Measurements from ENCODE around the gene MGAT1.
A peak's percentile ranks its signal among the peaks of the same experiment; 100 is the strongest.
"Not testable (repeated sequence)": the region's sequence is repeated elsewhere in the genome, so short reads cannot be mapped to it uniquely, and the experiment has no call there.

The MGAT1 gene

DNA sequence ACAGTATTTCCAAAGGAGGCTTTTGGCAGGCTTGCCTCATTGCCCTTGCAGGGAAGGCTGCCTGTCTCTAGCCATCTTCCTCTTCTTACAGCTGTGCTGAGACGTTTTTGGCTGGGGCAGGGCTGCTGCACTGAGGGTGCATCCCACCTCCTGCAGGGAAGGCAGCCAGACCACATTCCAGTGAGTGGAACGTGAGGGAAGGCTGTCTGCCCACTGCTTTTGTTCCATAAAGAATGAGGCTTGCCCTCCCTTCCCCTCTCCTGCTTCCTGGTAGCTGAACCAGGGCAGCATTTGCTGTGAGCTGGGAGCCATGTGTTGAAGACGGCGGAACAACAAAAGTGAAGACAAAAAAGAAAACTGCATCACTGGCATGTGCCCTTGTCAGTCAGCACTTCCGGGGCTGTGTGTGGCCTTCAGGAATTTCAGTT lies 16.8 kb downstream of the MGAT1 start:
- no peak for TF ChIP-seq CTCF (IDR thresholded peaks at IDR 0.05; ENCODE audit: borderline replicate concordance, control extremely low read depth, extremely low read depth, insufficient read depth, missing control alignments)
- in situ Hi-C loops (cut with MboI; ENCODE audit: low sequenced_read_pairs, unreplicated experiment): loop anchor here (10.0 kb wide), 1 partner anchor 369 kb away; no protein-coding TSS in a partner anchor
- DNase-seq (ENCODE audit: low spot score): no peak

- no peak for DNase-seq (ENCODE audit: low spot score)
- in situ Hi-C loops (cut with MboI; ENCODE audit: low sequenced_read_pairs, unreplicated experiment): loop anchor here (10.0 kb wide), 1 partner anchor 370 kb away; no protein-coding TSS in a partner anchor
- no peak for TF ChIP-seq CTCF (IDR thresholded peaks at IDR 0.05; ENCODE audit: borderline replicate concordance, control extremely low read depth, extremely low read depth, insufficient read depth, missing control alignments)
Measured at GRCh38 chr5:180785121-180785781, 17.4 kb downstream of the MGAT1 start.

- in situ Hi-C loops (cut with MboI; ENCODE audit: low sequenced_read_pairs, unreplicated experiment): loop anchor here (10.0 kb wide), 1 partner anchor 370 kb away; no protein-coding TSS in a partner anchor
- peak; percentile 55 for TF ChIP-seq CTCF (IDR thresholded peaks at IDR 0.05; ENCODE audit: borderline replicate concordance, control extremely low read depth, extremely low read depth, insufficient read depth, missing control alignments)
- peak; percentile 86 for DNase-seq (ENCODE audit: low spot score)
Measured at GRCh38 chr5:180784497-180785097, 18.0 kb downstream of the MGAT1 start.

- TF ChIP-seq CTCF (IDR thresholded peaks at IDR 0.05; ENCODE audit: borderline replicate concordance, control extremely low read depth, extremely low read depth, insufficient read depth, missing control alignments): no peak
- in situ Hi-C loops (cut with MboI; ENCODE audit: low sequenced_read_pairs, unreplicated experiment): loop anchor here (10.0 kb wide), 1 partner anchor 371 kb away; no protein-coding TSS in a partner anchor
- no peak for DNase-seq (ENCODE audit: low spot score)
Measured at GRCh38 chr5:180783340-180784052, 19.1 kb downstream of the MGAT1 start.

DNA sequence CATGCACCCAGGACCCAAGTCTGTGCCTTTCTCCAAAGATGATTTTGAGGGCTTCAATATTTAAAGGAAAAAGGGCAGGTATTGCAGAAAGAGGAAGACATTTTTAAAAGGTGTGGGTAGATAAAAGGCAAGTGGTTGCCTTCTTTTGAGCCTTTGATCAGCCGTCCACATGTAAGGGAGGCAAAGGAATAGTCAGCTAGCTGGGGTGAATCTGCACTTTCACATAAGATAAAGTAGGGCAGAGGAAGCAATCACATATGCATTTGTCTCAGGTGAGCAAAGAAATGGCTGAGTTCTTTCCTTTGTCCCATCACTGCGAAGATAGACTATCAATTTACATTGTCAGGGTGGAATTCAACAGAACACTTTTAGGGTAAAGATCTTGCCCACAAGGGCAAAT lies 19.9 kb downstream of the MGAT1 start:
- no peak for DNase-seq (ENCODE audit: low spot score)
- in situ Hi-C loops (cut with MboI; ENCODE audit: low sequenced_read_pairs, unreplicated experiment): loop anchor here (10.0 kb wide), 1 partner anchor 372 kb away; no protein-coding TSS in a partner anchor
- TF ChIP-seq CTCF (IDR thresholded peaks at IDR 0.05; ENCODE audit: borderline replicate concordance, control extremely low read depth, extremely low read depth, insufficient read depth, missing control alignments): no peak

DNA sequence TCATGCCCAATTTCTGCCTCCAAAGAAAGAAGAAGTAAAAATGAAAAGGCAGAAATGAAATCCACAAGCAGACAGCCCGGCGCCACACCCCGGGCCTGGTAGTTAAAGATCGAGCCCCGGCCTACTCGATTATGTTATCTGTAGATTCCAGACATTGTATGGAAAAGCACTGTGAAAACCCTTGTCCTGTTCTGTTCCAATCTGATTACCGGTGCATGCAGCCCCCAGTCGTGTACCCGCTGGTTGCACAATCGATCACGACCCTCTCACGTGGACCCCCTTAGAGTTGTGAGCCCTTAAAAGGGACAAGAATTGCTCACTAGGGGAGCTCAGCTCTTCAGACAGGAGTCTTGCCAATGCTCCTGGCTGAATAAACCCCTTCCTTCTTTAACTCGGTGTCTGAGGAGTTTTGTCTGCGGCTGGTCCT lies 20.7 kb downstream of the MGAT1 start:
- in situ Hi-C loops (cut with MboI; ENCODE audit: low sequenced_read_pairs, unreplicated experiment): loop anchor here (10.0 kb wide), 1 partner anchor 373 kb away; no protein-coding TSS in a partner anchor
- DNase-seq (ENCODE audit: low spot score): not testable (repeated sequence)

All from GM13976 (cell line).